LHCN-M2 (cell line): Measurements from ENCODE around the gene KCNK7. TPM values are rescaled to one million over a fixed set of nuclear protein-coding genes. Genes with fewer than 3 reads are reported as not detected.
"Not testable (repeated sequence)": the region's sequence is repeated elsewhere in the genome, so short reads cannot be mapped to it uniquely, and the experiment has no call there.

Source experiments
- DNase-seq: peaks from one replicate; pipeline ENCODE4 v3.0.0-alpha.2; 2012; ENCODE audit warnings: low read depth
- total RNA-seq: library from RNA; depleted of rRNA; stranded (reverse); fragments of >200 nt; gene quantifications from 2 replicates; pipeline ENCODE4 v1.2.3, GENCODE V29; 2014

The KCNK7 gene
- total RNA-seq, 1 experiment from 2014 or later = 0.11 TPM

DNA sequence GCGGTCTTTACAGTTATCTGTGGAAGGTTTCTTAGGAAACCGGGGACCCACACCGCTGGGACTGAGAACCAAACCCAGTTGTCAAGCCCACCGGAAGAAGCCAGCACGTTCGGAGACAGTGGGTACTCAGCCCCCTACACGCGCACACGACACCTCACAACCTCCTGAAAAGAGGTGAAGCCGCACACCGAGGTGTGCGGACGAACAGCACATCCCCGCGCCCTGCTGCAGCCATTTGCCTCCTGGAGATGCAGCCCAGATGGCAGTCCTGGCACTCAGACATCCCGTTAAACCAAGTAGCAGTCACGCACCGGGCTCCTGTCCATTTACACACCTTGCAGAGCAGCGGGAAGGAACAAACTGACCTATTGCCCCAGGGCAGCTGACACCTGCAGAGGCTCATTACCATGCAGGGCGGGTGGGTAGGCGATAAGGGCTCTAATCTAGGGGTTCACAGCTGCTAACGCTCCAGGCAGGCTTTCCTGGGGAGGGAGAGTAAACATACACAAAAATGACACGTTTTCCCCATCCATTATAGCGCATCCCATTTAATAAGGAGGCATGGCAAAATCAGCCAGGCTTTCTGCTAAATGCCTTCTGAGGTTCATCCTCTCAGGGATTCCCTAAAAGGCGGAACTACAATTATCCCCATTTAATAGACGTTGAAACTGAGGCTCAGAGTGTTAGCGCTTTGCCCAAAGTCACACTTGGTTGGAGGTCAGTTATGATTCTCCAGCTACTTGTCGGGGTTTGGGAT, 20.6 kb downstream of the KCNK7 start:
- DNase-seq = no peak

DNA sequence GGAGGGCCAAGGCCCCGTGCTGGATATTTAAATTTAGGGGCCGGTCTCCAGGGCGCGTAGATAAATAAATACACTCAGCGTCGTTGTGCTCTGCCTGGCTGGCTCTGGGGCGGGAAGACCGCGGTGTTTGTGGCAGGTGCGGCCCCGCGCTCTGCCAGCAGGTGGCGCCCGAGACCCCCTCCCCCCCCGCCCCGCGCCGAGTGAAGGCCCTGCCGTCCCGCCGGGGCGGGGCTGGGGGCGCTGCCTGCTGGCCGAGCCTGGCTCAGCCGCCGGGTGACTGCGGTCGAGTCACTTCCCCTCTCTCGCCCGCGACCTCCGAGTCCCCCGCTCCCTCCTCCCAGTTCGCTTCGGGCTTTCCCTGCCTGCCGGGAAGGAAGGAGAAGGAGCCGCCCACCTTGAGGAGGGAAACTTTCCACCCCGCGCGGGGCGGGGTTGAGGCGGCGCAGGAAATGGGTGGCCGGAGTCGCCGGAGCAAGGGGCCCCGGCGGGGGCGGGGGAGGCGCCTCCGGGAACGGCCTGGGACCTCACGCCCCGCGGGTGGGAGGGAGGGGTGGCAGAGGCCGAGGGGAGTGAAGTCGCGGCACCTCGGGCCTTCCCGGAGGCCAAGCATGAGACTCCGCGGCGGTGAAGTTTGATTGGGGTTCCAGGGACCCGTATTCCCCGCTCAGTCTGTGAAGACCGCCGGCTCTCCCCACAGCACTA, 21.3 kb downstream of the KCNK7 start:
- peak; percentile 88 for DNase-seq

DNA sequence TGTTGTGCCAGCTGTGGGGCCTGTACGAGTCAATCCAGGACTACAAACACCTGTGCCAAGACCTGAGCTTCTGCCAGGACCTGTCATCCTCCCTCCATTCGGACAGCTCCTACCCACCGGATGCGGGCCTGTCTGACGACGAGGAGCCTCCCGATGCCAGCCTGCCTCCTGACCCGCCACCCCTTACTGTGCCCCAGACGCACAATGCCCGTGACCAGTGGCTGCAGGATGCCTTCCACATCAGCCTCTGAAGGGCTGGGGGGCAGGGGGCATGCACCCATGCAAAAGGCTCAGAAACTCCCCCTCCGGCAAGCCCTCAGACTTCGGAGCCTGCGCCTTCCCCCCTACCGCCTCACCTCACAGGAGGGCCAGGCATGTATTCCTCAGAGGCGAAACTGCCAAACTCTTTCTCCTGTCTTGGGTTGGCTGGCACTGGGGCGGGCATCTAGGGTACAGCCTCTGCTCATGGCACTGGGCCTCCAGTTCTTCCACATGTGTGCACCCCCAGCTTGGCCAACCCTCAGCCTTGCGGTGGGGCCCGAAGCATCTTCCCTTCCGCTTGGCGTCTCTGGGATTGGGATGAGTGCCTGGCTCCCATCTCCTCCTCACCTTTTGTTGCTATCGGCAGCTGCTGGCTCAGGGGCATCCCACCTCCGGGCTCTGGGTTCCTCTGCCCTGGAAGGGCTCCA, 22.1 kb downstream of the KCNK7 start:
- no peak for DNase-seq

DNA sequence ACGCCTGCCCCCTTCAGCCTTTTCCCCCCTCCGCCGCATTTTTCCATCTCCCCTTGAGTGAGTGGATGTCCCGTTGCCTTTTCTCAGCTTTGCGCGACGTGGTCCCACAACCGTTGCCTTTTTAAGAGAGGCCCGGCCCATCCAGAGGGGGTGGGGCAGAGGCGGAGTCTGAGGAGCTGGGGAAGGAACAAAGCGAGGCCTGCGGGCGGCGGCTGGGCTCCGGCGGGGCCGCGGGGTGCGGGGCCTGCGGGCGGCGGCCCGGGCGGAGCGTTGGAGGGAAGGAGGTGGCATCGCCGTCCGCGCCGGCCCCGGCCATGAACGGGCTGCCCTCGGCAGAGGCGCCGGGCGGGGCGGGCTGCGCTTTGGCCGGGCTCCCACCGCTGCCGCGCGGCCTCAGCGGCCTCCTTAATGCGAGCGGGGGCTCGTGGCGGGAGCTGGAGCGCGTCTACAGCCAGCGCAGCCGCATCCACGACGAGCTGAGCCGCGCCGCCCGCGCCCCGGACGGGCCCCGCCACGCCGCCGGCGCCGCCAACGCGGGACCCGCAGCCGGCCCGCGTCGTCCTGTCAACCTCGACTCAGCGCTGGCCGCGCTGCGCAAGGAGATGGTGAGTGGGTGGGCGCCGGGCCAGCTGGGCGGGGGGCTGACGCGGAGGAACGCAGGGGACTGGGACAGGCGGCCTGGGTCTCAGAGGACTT, 23.1 kb downstream of the KCNK7 start, which contains the start of gene FAM89B:
Gene FAM89B (plus strand): TSS at position 183 of the 696 bp plus-strand sequence. CDS start 132 bp downstream, at position 315.
- DNase-seq = peak; percentile 79

DNA sequence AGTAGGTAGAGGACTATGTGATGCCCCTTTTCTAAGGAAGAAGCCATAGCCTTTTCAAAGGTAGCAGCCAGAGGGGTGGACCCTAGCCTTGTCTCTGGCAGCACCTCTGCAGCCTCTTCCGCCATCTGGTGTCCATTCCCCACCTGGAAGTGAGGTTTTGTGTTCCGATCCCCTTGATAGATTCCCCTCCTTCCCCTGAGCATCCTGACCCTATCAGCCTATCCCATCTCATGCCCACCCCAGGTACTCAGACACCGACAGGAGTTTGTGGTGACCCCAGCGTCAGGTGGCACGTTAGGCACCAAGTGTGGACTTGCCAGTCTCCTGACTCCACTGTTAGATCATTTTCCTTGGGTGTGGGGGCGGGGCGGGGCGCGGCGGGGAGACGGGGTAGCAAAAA, 23.7 kb downstream of the KCNK7 start:
- no peak for DNase-seq

DNA sequence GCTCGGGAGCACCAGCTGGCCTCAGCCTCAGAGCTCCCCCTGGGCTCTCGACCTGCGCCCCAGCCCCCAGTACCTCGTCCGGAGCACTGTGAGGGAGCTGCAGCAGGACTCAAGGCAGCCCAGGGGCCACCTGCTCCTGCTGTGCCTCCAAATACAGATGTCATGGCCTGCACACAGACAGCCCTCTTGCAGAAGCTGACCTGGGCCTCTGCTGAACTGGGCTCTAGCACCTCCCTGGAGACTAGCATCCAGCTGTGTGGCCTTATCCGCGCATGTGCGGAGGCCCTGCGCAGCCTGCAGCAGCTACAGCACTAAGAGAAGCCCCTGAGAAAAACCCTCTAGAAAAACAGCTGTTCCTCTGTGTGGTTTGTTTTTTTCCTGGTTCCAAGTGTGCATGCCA, 24.2 kb downstream of the KCNK7 start:
- no peak for DNase-seq

DNA sequence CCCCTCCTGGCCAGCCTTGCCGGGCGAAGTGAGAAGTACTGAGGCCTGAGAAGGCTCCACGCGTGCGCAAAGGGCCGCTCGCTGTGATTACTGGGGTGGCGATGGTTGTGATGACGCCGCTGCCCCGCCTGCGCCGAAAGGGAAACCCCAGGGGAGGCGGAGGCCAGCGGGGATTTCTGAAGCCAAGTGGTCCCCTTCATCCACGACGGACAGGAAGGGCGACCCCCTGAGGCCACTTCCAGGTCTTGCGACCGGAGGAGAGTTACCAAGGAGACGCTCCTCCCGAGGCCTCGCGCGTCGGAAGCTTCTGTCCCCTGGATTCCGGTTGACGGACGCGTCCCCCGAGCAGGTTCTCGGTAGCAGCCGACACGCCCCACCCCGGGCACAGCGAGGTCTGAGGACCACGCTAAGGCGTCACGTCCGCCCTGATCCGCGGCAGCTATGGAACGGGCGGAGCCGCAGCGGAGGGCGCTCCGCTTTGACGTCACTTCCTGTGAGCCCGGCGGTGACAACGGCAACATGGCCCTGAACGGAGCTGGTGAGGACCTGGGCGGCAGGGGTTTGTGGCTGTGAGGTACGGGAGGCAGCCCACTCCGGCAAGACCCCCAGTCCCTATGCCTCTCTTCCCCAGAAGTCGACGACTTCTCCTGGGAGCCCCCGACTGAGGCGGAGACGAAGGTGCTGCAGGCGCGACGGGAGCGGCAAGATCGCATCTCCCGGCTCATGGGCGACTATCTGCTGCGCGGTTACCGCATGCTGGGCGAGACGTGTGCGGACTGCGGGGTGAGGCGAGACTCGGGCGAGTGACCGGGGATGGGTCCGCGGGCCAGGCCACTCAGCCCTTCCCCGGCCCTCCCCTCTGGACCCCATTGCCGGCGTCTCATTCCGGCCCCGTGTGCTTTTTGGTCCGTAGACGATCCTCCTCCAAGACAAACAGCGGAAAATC, 25.4 kb downstream of the KCNK7 start, which contains the start of gene ZNRD2:
Gene ZNRD2 (plus strand): TSS at position 505 of the 946 bp plus-strand sequence. CDS start 15 bp downstream, at position 520.
- DNase-seq = peak; percentile 99

DNA sequence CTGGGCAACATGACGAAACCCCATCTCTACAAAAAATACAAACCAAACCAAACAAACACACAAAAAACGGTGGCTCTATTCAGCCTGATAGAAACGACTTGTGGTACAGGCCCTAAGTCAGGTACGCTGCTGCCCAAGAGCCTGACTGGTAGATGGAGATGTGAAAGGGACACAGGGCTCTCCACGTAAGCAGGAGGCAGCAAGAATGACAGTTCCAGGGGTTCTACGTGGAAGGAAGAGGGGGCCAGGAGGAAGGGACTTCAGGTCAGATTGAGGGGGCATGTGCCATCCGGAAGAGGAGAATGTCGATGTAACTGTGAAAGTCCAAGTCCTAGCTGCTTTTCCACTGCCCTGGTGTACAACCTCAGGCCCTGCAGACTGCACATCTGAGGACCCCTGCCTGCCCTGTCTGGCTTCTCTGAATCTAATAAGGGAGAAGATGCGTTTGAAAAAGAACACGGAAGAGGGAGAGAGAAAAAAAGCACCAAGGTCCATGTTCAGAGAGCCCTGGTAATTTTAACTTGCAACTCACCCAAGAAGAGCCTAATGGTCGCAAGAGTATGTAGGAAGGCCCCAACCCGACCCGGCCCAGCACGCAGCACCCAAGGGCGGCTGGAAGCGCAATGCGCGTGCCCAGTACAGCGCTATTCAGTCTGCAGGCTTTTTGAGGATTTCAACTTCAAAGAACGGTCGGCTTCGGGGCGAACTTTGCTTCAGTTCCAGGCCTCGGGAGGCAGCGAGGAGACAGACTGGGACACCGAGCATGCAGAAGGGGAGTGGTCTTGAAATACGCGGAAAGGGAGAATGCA, 26.2 kb downstream of the KCNK7 start:
- no peak for DNase-seq

DNA sequence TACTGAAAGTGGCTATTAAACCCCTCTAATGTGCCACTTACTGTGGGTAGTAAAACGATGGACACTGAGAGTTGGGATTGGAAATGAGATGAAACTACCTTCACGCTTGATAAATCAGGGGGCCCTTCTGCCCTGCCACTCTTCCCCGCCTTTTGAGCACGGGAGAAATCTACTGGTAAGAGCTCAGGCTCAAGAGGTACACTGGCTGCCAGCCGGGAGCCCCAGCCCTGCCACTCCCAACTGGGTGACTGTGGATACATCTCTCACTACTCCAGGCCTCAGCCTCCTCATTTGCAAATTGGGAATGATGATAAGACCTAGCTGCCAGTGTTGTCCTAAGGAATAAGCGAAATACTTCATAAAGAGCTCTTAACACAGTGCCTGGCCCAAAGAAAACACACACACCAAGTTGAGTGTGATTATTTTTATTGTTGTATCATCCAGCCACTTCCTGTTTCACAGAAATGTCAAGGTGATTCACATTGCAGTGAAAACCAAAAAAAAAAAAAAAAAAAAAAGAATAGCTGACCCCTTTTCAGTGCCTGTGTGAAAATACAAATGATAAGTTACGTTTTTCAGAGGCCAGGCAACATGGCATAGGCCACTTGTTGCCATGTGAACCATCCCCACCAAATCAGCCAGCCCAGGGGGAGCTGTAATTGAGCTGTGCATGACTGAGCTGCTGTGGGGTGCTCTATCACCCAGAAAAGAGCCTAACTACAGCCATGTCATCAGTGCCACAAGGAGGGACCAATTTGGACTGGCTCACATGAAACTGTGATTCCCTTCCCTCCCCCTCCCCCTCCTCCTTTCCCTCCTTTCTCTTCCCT, 29.8 kb downstream of the KCNK7 start:
- DNase-seq = no peak

DNA sequence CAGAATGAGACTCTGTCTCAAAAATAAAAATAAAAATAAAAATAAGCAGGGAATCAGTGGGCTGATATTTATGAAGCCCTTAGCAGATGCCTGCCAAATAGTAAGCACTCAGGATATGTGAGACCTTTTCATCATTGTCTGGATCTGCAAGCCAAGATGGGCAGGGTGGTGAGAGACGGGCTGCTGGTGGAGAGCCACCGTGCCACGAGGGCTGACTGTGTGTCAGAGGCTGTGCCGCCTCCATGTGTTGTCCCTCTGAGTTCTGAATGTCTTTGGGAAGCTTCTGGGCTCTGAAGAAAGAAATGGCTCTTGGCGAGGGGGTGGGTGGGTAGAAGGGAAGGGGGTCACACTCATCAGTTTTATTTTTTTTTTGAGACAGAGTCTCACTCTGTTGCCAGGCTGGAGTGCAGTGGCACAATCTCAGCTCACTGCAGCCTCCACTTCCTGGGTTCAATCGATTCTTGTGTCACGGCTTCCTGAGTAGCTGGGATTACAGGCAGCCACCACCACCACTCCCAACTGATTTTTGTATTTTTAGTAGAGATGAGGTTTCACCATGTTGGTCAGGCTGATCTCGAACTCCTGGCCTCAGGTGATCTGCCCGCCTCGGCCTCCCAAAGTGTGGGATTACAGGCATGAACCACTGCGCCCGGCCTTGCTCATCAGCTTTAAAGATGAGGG, 30.6 kb downstream of the KCNK7 start:
- not testable (repeated sequence) for DNase-seq

DNA sequence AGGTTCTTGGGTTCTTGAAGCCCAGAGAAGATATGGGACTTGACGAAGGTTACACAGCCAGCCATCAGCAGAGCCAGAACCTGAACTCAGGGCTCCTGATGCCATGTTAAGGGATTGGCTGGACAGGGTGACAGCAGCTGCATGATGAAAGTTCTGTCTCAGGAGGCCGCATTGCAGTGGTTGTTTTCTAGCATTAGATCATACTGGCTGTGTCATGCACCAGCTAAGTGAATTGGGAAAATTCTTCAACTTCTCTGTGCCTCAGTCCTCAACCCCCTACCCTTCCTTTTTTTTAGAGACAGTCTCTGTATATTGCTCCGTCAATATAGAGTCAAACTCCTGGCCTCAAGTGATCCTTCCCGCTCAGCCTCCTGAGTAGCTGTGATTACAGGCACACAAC, 32.0 kb downstream of the KCNK7 start:
- DNase-seq = no peak

DNA sequence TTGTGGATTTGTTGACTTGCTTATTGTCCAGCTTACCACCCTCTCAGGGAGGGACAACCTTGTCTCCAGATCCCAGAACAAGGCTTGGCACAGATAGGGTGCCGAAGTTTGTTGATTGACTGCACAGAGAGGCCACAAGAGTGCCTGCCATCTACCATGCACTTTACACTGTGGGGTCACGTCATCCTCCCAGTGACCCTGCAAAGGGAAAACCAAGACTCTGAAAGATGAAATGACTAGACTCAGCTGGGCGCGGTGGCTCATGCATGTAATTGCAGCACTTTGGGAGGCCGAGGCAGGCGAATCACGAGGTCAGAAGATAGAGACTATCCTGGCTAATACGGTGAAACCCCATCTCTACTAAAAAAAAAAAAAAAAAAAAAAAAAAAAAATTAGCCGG, 32.8 kb downstream of the KCNK7 start:
- no peak for DNase-seq

DNA sequence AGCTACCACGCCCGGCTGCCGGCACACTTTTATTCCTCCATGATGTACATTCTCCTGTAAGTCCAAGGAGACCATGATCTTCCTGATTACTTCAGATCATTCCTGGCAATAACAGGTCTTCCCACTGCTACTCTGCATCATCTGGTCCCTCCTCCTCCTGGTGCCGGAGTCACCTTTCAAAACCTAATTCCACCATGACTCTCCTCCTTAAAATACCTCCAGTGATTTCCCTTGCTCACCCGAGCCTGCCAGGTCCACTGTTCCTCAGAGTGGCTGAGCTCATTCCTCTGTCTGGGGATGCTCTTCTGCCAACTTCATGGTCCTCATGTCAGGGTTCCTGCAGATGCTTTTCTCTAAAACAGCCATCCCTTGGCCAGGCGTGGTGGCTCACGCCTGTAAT, 33.6 kb downstream of the KCNK7 start:
- DNase-seq = no peak

DNA sequence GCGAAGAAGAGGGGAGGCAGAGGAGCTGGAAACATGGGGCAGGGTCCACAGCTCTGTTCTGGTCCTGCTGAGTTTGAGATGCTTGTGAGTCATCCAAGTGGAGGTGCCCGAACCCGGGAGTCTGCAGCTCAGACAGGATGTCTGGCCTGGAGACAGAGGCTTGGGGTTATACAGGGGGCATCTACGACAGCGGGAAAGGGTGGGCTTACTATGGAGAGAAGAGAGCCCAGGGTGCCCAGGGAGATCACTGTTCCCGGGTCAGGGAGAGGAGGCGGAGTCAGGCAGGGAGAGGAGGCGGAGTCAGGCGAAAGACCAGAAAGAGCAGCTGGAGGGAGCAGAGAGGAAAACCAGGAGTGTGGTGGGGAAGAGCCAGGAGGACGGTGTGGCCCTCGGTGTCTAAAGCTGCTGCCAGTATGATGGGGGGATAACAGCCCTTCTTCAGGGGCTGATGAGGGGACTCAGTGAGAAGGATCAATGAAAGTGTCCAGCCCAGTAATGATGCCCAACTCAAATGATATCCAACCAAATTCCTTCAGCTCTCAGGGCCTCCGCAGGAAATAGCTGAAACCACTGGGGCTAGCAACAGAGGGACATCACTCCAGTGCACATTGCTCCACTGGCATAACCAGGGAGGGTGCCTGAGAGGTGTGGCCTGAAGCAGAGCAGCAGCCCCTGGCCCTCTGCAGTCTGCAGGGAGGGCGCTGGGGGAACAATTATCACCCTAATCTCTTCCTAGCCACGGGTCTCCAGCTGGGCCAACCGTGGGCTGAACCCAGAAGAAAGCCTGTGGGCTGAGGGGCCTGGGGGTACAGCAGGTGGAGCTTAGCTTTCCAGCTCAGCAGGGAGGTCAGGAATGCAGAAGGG, 34.8 kb downstream of the KCNK7 start:
- peak; percentile 67 for DNase-seq

DNA sequence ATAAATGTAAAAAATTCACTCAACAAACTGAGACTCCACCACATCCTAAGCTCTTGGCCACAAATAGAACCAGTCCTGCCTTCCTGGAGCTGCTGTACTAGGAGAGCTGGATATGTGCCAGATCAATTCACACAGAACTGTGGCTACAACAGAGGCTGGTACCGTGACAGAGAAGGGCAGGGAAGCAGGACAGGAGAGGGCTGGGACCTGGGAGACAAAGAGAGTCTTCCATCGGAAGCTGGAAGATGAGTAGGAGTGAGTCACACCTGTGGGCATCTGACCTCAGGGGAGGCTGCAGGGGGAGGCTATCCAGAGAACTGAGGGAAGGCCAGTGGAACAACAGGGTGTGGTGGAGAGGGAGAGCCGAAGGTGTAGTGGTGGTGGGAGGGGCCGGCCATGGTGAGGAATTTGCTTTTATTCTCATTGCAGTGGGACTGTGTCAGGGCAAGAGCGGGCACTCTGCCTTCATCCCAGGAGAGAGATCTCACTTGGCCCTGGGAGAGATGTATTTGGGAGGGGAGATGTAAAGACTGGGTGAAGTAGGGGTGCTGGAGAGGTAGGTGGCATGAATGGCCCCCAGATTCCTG, 35.6 kb downstream of the KCNK7 start:
- DNase-seq = peak; percentile 79

DNA sequence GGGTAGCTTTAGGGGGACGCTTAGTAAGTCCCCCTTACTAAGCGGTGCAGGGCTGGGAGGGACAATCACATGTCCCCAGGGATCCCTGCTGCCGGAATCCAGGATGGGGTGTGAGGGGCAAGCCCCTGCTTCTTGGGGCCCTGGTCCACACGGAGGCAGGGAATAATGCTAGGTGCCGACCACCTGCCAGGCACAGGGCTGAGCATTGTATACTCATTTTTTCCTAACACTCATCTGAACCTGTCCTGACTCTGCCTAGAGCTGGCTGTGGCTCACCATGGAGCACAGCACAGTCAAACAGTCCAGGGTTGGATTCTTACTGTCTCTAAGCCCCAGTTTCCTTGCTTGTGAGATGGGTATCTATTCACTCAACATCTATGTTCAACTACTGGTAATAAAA, 36.1 kb downstream of the KCNK7 start:
- DNase-seq = no peak
